ENCODE data around the gene SIGLEC1. TPM values are rescaled to one million over a fixed set of nuclear protein-coding genes. Genes with fewer than 3 reads are reported as not detected.

SIGLEC1 gene
- total RNA-seq, 1 donor from 2014 or later, result not detected

DNA sequence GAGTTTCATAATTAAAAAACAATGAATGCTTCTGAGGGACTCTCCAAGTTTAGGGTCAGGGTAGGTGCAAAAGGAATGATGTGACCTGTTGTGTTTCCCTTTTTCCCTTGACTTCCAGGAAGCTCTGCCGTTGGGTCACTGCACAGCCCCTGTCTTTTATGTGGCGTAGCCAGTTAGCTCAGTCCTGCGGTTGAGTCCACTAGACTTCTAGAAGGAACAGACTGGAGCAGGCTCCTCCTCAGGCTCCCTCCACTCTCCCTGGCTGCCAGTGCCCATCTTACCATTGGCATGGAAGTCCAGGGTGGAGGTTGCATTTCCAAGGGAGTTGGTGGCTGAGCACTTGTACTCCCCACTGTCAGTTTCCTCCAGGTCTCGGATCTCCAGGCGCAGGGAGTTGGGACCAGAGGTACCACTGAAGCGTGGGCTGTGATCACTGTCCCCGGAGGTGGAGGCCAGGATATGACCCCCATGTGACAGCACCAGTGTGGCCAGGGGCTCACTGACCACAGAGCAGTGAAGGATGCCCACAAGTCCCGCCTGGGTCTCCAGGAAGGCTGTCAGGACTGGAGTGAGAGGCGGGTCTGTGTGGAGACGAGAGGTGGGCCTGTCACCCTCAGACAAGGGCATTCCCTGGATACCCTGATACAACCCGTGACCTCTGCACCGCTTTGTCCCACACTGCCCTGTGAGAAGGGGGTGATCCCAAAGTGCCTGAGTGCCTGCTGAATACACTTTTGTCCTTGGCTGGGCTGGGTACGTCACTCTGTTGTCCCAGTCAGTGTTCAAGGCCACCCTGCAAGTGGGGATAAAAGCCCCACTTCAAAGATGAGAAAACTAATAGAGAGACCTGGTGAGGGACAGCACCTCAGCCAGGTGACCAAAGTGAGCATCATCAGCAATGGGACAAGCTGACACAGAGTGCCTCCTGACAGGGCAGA lies 11.1 kb downstream of the SIGLEC1 start:
- intact Hi-C loops (cut with micrococcal nuclease), result no loop called here

GRCh38 chr20:3699037-3699436 lies 13.4 kb downstream of the SIGLEC1 start:
- intact Hi-C loops (cut with micrococcal nuclease), result no loop called here

- intact Hi-C loops (cut with micrococcal nuclease), result no loop called here
These were observed 13.8 kb downstream of the SIGLEC1 start for GRCh38 chr20:3698591-3699001.

DNA sequence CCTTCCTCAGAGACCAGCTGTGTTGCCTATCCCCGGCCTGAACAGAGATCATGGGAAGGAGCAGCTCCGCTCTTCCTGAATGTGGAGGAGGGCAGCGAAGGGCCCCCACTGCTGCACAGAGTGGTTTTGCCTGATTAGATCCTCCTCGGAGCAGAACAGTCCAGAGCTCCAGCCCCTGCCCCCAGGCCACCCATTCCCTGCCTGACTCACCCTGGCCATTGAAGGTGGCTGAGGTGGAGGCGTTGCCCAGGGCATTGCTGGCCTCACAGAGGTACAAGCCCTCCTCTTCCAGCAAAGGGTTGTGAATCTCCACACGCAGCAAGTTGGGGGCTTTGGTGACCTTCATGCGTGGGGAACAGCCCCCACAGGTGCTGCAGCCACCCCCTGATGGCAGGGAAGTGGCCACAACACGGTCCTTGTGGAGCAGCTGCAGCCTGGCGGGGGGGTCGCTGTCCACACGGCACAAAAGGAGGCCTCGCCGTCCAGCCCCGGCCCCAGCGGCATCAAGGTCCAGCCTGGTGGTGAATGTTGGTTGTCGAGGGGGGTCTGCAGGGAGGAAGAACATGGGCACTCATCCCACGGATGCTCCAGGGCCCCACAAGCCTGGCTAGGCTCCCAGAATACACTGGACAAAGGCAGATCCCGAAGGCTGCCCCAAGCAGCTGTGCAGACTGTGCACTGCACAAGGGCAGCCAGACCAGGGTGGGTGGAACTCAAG lies 14.7 kb downstream of the SIGLEC1 start:
- intact Hi-C loops (cut with micrococcal nuclease), result no loop called here

DNA sequence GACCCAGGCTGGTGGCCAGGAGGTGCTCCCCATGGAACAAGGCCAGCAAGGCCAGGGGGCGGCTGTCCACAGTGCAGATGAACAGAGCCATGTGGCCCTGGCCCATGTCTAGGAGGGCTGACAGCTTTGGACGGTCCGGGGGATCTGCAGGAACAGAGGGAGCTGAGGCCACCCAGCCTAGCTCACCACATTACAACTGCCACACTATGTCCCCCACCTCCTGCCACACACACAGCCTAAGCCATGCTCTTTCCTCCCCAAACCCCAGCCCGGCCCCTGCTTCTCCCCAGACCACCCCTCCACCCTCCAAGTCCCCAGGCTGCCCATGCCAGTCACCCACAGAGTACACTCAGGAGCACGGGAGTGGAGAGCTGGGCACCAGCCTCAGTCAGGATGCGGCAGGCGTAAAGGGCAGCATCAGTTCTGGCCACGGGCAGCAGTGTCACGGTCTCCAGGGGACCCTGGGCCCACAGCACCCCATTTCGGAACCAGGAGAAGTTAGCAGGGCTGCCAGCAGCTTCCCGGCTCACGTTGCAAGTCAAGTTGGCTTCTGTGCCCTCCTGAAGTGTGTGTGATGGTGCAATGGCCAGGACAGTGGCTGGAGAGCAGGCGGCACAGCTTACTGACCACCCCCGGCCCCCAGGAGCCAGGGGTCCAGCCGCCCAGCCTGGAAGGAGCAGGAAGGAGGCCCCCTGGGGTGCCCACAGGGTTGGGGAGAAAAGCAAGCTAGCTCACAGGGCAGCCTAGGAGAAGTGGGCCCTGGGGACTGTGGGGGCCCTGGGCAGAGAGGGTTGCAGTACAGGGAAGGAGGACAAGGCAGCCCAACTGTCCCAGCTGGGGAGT lies 15.4 kb downstream of the SIGLEC1 start:
- intact Hi-C loops (cut with micrococcal nuclease), result no loop called here

DNA sequence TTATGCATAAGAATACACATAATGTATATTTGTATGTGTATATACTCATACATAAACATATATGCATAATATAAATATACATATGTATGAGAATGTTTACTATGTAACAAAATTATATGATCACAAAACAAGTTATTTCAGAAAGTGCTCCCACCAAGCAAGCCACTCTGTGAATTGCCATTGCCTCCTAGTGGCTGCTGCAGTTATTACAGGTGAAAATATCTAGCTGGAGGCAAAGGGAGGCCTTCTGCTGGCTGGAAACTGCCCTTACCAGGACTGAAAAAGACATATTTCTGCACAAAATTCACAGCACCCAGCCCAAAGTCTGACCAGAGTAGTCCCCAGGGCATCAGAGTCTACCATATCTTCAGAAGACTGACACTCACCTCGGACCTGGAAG lies 16.2 kb downstream of the SIGLEC1 start:
- intact Hi-C loops (cut with micrococcal nuclease), result no loop called here

DNA sequence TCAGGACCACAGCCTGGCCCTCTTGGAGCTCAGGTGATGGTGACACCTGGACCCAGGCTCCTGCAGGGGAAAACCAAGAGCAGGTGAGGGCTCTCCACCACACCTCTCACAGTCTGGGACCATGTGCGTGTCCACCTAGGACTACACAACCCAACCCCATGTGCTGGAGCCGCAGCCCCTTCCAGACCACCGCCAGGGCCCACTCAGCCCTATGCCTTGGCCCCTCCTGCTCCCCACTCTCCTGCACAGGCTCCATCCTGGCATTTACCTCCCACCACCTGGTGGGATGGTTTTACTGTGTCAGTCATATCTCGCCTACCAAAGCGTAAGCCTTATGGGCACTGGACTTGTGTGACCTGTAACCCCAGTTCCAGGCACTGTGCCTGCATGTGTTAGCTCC lies 17.5 kb downstream of the SIGLEC1 start:
- intact Hi-C loops (cut with micrococcal nuclease), result no loop called here

DNA sequence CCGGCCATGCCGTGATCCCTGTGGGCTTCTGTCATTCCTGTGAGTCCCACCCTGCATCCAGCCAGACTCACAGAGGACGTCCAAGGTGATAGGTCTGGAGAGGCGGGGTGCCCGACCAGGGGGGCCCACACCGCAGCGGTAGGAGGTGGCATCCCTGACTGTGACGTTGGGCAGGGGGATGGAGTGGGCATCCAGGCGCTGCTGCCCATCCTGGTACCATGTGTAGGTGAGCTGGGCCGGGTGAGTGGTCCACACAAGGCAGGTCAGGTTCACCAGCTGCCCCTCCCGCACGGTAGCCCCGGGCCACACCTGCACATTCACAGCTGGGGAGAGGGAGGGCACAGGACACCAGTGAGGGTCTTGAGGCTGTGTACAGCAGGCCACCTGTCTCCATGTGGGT lies 19.0 kb downstream of the SIGLEC1 start:
- intact Hi-C loops (cut with micrococcal nuclease), result no loop called here

GRCh38 chr20:3692706-3693294 lies 19.6 kb downstream of the SIGLEC1 start:
- intact Hi-C loops (cut with micrococcal nuclease), result no loop called here

GRCh38 chr20:3691897-3692296 lies 20.5 kb downstream of the SIGLEC1 start:
- intact Hi-C loops (cut with micrococcal nuclease), result no loop called here

GRCh38 chr20:3691306-3691705 lies 21.1 kb downstream of the SIGLEC1 start:
- intact Hi-C loops (cut with micrococcal nuclease), result no loop called here

GRCh38 chr20:3690413-3690812 lies 22.0 kb downstream of the SIGLEC1 start:
- intact Hi-C loops (cut with micrococcal nuclease), result no loop called here

- intact Hi-C loops (cut with micrococcal nuclease), result no loop called here
These were observed 22.4 kb downstream of the SIGLEC1 start for GRCh38 chr20:3689978-3690377.

DNA sequence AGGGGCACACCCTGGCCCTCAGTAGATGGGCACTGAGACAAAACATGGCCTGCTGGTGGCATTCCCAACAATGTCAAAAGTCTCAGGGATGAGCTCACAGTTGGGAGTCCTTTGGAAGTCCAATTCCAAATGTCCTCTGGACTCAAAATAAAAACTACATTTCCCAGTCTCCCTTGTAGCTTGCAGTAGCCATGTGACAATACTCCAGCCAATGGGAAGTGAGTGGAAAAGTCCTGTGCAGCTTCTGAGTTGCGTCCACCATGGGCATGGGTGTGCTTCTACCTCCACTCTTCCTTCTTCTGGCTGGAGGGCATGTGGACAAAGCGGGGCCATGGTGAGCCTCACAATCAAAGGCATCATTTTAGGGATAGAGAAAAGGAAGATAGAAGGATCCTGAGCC lies 24.7 kb downstream of the SIGLEC1 start:
- intact Hi-C loops (cut with micrococcal nuclease), result no loop called here

DNA sequence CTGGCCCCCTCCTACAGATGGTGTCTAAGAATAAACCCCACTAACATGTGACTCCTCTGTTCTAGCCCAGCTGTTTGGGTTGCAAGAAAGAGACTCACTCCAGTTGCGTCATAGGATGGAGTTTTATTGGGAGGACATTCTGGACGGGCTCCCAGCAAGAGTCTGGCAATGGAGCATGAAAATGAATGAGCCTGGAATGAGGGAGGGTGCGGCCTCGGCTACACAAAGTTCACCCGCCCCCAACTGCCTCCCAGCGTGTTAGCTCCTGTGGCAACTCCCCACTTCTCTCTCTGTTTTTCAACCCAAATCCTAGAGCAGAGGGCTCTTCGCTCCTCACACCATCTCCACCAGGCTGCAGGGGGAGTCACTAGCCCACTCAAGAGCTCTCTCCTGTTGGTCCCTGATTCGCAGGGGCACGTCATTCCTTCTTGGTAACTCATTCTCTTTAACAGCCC lies 25.5 kb downstream of the SIGLEC1 start:
- intact Hi-C loops (cut with micrococcal nuclease), result no loop called here

DNA sequence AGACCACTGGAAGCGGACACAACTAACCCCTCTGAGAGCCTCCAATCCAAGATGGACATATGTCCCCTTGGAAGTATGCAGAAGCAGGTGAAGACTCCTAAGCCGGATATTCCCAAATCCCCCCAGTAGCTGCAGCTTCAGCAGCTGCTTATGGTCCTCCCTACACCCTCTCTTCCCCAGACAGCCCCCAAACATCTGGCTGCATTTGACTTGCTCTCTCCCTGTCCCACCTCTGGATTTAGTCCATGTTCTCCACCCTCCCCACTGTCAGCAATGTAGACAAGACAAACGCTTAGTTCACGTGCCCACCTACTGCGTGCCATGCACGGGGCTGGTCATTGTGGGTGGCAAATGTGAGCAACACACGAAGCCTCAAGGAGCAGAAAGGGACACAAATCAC lies 26.0 kb downstream of the SIGLEC1 start:
- intact Hi-C loops (cut with micrococcal nuclease), result no loop called here

DNA sequence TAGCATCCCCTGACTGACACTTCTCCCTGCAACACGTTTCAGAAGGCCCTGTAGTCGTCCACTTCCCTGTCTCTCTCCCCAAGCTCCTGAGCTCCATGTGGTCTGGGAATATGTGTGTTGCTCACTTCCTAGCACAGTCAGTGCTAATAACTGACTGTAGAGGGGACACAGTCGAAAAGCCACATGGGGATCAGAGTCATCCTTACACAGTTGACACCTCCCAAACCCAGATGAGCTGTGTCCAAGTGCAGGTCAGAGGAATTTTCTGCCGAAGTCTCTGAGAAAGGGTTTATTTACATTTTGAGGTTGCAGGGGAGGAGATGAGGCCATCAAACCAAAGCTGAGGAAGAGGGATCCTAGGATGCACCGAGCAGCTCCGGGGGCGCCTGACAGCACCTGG lies 27.1 kb downstream of the SIGLEC1 start:
- intact Hi-C loops (cut with micrococcal nuclease), result no loop called here

- intact Hi-C loops (cut with micrococcal nuclease), result no loop called here
These were observed 30.2 kb downstream of the SIGLEC1 start, which contains the start of gene ADAM33 for GRCh38 chr20:3681931-3682781. Gene ADAM33 (minus strand): TSS chr20:3682010. CDS start chr20:3682004, 6 bp downstream.

DNA sequence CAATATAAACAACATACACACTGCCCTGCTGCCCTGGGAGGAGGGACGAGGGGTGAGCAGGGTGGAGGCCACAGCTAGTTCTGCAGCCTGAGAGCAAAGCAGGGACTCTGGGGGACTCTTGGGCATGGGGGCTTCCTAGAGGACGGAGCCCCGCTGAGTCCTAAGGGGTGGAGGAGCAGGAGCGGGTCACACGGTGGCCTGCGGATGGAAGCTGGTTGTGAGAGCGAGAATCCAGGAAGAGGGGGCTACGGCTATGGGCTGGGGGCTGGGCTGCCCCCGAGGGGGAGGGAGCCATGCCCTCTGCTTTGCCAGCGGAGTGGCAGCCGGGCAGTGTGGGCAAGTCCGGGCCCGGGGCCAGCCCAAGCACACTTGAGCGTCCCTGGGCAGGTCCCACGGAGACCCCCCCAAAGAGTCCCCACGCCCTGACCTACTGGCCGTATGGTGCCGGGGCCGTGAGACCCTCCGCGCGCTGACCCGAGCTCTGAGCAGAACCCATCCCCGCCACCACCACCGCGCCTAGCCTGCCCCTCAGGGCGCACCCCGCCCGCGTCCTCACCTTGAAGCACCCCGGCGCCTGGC lies 31.0 kb downstream of the SIGLEC1 start:
- intact Hi-C loops (cut with micrococcal nuclease), result no loop called here

Measured in T-helper 1 cell treated with Interleukin-12 subunit alpha and Interleukin-12 subunit beta and Interleukin-4 antibody, amounts not matched to agents 30 ng/mL and 1 ng/mL, for 36 hours (primary cell).